HCT116 (cell line): ENCODE data around the gene SAP30L. TPM values are rescaled to one million over a fixed set of nuclear protein-coding genes. Genes with fewer than 3 reads are reported as not detected.

ENCODE experiments used
- ATAC-seq: fragments of 200-7000 bp; cut with Tn5 transposase; 2 replicates; pipeline ENCODE4 v1.9.1; 2020; ENCODE audit warnings: mild to moderate bottlenecking, moderate library complexity
- BruUV-seq: library from RNA; stranded (reverse); fragments of 400-500 nt; replicated peaks from 2 replicates; lab custom pipeline; 2021; lab: Mats Ljungman, UMichigan
- CTCF ChIA-PET: fragments of 300-600 bp; sonication (Branson Sonifier 250); formaldehyde crosslinking; loops from one replicate; lab custom pipeline; 2021; ENCODE audit warnings: antibody characterized with exemption; lab: Charles Lee
- POLR2A ChIA-PET: fragments of 300-600, 350-600 bp; sonication (Branson Sonifier 250); formaldehyde crosslinking; loops from one replicate; lab custom pipeline; 2021; ENCODE audit warnings: antibody characterized with exemption; lab: Charles Lee
- RAD21 ChIA-PET, 2 experiments: fragments of 300-600 bp; sonication (Branson Sonifier 250); formaldehyde crosslinking; loops; one replicate each; lab custom pipeline; 2023; ENCODE audit warnings: low total read pairs in 2 of 2; ENCODE audit not compliant: uncharacterized antibody in 2 of 2, unreplicated experiment in 2 of 2, low non-redundant PET in 1 of 2; lab: Charles Lee
- DNase-seq: peaks from one replicate; pipeline ENCODE4 v3.0.0-alpha.2; 2010; ENCODE audit warnings: low read depth, low spot score
- H2AFZ ChIP-seq: fragments of 200-600 bp; shearing (Covaris generic), sonication (generic); 2 replicates; pipeline ENCODE4 v1.6.1; 2017; ENCODE audit warnings: low read depth, mixed run types, mixed read lengths, antibody characterized with exemption, low read length; ENCODE audit not compliant: poor library complexity, severe bottlenecking
- H3K27ac ChIP-seq: 2 replicates; pipeline ENCODE4 v1.5.1; 2012; ENCODE audit warnings: low read depth, low read length
- H3K27me3 ChIP-seq: fragments of 200-600 bp; sonication (generic); 2 replicates; pipeline ENCODE4 v1.6.1; 2016; ENCODE audit warnings: mixed run types, low read length, mixed read lengths; ENCODE audit not compliant: insufficient read depth
- H3K36me3 ChIP-seq, 2 experiments: fragments of 200-500 bp in 1 of 2; fragments of 200-600 bp in 1 of 2; sonication (Bioruptor generic) in 1 of 2; sonication (generic) in 1 of 2; 2 replicates each; pipeline versions ENCODE4 v1.5.1 to v1.6.1; 2014 to 2016; ENCODE audit warnings: low read length in 2 of 2, inconsistent platforms in 1 of 2, mixed read lengths in 1 of 2, mixed run types in 1 of 2; ENCODE audit not compliant: insufficient read depth in 2 of 2, control insufficient read depth in 1 of 2
- H3K4me1 ChIP-seq, 2 experiments: fragments of 200-600 bp in 1 of 2; sonication (generic) in 1 of 2; 2 replicates each; pipeline versions ENCODE4 v1.5.1 to v1.6.1; 2012 to 2017; ENCODE audit warnings: low read length in 2 of 2, inconsistent platforms in 1 of 2, mild to moderate bottlenecking in 1 of 2, mixed read lengths in 1 of 2, mixed run types in 1 of 2, moderate library complexity in 1 of 2; ENCODE audit not compliant: insufficient read depth in 2 of 2, control insufficient read depth in 1 of 2
- H3K4me2 ChIP-seq: fragments of 200-600 bp; sonication (generic); 2 replicates; pipeline ENCODE4 v1.6.1; 2017; ENCODE audit warnings: mixed run types, low read length, mixed read lengths
- H3K4me3 ChIP-seq, 2 experiments: fragments of 200-600 bp in 1 of 2; sonication (generic) in 1 of 2; replicated peaks in 1 of 2; 2 replicates each; pipeline ENCODE4 v1.5.1; 2011 to 2016; ENCODE audit warnings: low read length in 2 of 2, control low read depth in 1 of 2, low read depth in 1 of 2, mild to moderate bottlenecking in 1 of 2, mixed read lengths in 1 of 2, mixed run types in 1 of 2
- H3K79me2 ChIP-seq: fragments of 200-600 bp; sonication (generic); 2 replicates; pipeline ENCODE4 v1.6.1; 2017; ENCODE audit warnings: mild to moderate bottlenecking, mixed run types, low read length, moderate library complexity, mixed read lengths; ENCODE audit not compliant: insufficient read depth
- H3K9ac ChIP-seq: fragments of 200-600 bp; sonication (generic); 2 replicates; pipeline ENCODE4 v1.6.1; 2016; ENCODE audit warnings: low read length, mixed read lengths
- H3K9me2 ChIP-seq: fragments of 200-600 bp; sonication (generic), shearing (Covaris generic); 2 replicates; pipeline ENCODE4 v1.6.1; 2017; ENCODE audit warnings: mixed run types, mild to moderate bottlenecking, moderate library complexity; ENCODE audit not compliant: insufficient read depth
- H3K9me3 ChIP-seq, 2 experiments: fragments of 200-500 bp in 1 of 2; fragments of 200-600 bp in 1 of 2; sonication (Bioruptor generic) in 1 of 2; sonication (generic) in 1 of 2; 2 replicates each; pipeline ENCODE4 v1.6.1; 2014 to 2017; ENCODE audit warnings: low read length in 2 of 2, mixed read lengths in 2 of 2, inconsistent platforms in 1 of 2, low read depth in 1 of 2, mild to moderate bottlenecking in 1 of 2, mixed run types in 1 of 2, moderate library complexity in 1 of 2; ENCODE audit not compliant: control insufficient read depth in 1 of 2, insufficient read depth in 1 of 2
- H4K20me1 ChIP-seq: fragments of 200-600 bp; sonication (generic), shearing (Covaris generic); 2 replicates; pipeline ENCODE4 v1.6.1; 2017; ENCODE audit warnings: mixed run types, mild to moderate bottlenecking, moderate library complexity; ENCODE audit not compliant: insufficient read depth
- CTCF ChIP-seq, 3 experiments: fragments of 200-600 bp in 1 of 3; sonication (generic) in 1 of 3; IDR thresholded peaks in 2 of 3; conservative IDR thresholded peaks in 1 of 3; 2 replicates each; pipeline ENCODE4 v1.5.1; 2012 to 2017; ENCODE audit warnings: low read depth in 2 of 3, low read length in 2 of 3, antibody characterized with exemption in 1 of 3, borderline replicate concordance in 1 of 3, control low read depth in 1 of 3, mild to moderate bottlenecking in 1 of 3, mixed read lengths in 1 of 3, mixed run types in 1 of 3, moderate library complexity in 1 of 3; ENCODE audit not compliant: insufficient read depth in 1 of 3
- EGR1 ChIP-seq: IDR thresholded peaks from 2 replicates; pipeline ENCODE4 v1.6.1; 2012; ENCODE audit warnings: low read depth
- EZH2phosphoT487 ChIP-seq: fragments of 200-600 bp; IDR thresholded peaks from 2 replicates; pipeline ENCODE4 v1.6.1; 2018; ENCODE audit warnings: antibody characterized with exemption, borderline replicate concordance
- RAD21 ChIP-seq: IDR thresholded peaks from 2 replicates; pipeline ENCODE4 v1.6.1; 2012; ENCODE audit warnings: low read depth, mild to moderate bottlenecking
- SP1 ChIP-seq: IDR thresholded peaks from 2 replicates; pipeline ENCODE4 v1.6.1; 2012; ENCODE audit warnings: low read depth
- TCF7L2 ChIP-seq: IDR thresholded peaks from 2 replicates; pipeline ENCODE4 v1.7.0; 2011; ENCODE audit warnings: borderline replicate concordance, inconsistent platforms; ENCODE audit not compliant: insufficient read depth, insufficient read length; ENCODE audit errors: extremely low read depth
- YY1 ChIP-seq: IDR thresholded peaks from 2 replicates; pipeline ENCODE4 v1.6.1; 2011; ENCODE audit warnings: low read length, low read depth, moderate library complexity, mild to moderate bottlenecking; ENCODE audit not compliant: insufficient replicate concordance; ENCODE audit errors: extremely low read depth
- ZFX ChIP-seq: fragments of 450-650 bp; IDR thresholded peaks from 2 replicates; pipeline ENCODE4 v1.6.1; 2017
- intact Hi-C: fragments of 100-400 bp; cut with micrococcal nuclease; formaldehyde crosslinking; loops from 2 replicates; pipeline ENCODE4 v1.10.0; 2022
- total RNA-seq: library from RNA; stranded (reverse); gene quantifications from one replicate; pipeline ENCODE4 v1.2.1, GENCODE V29; 2021; ENCODE audit not compliant: unreplicated experiment

SAP30L gene
- total RNA-seq, 1 experiment from 2014 or later = 25.5 TPM

GRCh38 chr5:154466671-154467070 lies 20.9 kb downstream of the SAP30L start:
- H3K4me1 ChIP-seq = peaks cover 4 to 5% of the 10 kb centered on the region in 2 experiments; a peak in 3 of 4 replicates
- ChIA-PET CTCF (interaction anchor here (0.8 to 2.8 kb wide), 7 partner anchors 12 to 394 kb away, joined by 3 to 11 read pairs (median 5); no protein-coding TSS in a partner anchor), POLR2A (interaction anchor here (0.5 kb wide), 1 partner anchor 11 kb away, joined by 4 read pairs; the partner anchor contains the start of gene HAND1), RAD21 (interaction anchor here (0.6 to 0.8 kb wide), 2 partner anchors 165 to 184 kb away, joined by 3 to 5 read pairs; no protein-coding TSS in a partner anchor)
- no peak for DNase-seq
- no peaks in the 10 kb centered on the region for H3K36me3 ChIP-seq
- no peaks in the 10 kb centered on the region for H3K27me3 ChIP-seq
- H3K4me3 ChIP-seq = no peak overlapping the region
- BruUV-seq = no TSS peak
- ATAC-seq = no peak
- intact Hi-C loops = loop anchor here (1.0 to 2.0 kb wide), 3 partner anchors 144 to 394 kb away; no protein-coding TSS in a partner anchor
- no peak overlapping the region for H3K4me2 ChIP-seq
- no peak overlapping the region for H3K27ac ChIP-seq
- H3K9ac ChIP-seq = no peak overlapping the region
- H3K79me2 ChIP-seq = no peaks in the 10 kb centered on the region
- no peaks in the 10 kb centered on the region for H3K9me3 ChIP-seq
- H3K9me2 ChIP-seq = no peaks in the 10 kb centered on the region
- TF ChIP-seq TCF7L2 (no peak), EZH2phosphoT487 (no peak), ZFX (no peak), YY1 (no peak), SP1 (no peak), EGR1 (no peak)
- TF ChIP-seq, all 23 proteins: peak for 0
- Histone ChIP-seq H4K20me1 (no peaks in the 10 kb centered on the region), H2AFZ (no peak overlapping the region)

GRCh38 chr5:154467655-154468354 lies 22.0 kb downstream of the SAP30L start:
- no peaks in the 10 kb centered on the region for H3K9me3 ChIP-seq
- no TSS peak for BruUV-seq
- no peak overlapping the region; the same call in 1 of the 2 replicates for H3K4me2 ChIP-seq
- no peak overlapping the region; the same call in 1 of the 2 replicates for H3K27ac ChIP-seq
- H3K9ac ChIP-seq = no peak overlapping the region
- H2AFZ ChIP-seq = peak overlapping the region; percentile 29
- no peaks in the 10 kb centered on the region for H3K27me3 ChIP-seq
- TF ChIP-seq EGR1 (no peak), CTCF (IDR thresholded peaks at IDR 0.05 in 2 of 3, conservative IDR thresholded peaks at IDR 0.05 in 1 of 3; ENCODE audit: borderline replicate concordance in 1 of 3, insufficient read depth in 1 of 3, low read depth in 2 of 3, low read length in 2 of 3) (peak; percentile 85 to 93 (median 90)), RAD21 (peak; percentile 88)
- TF ChIP-seq, all 23 proteins: peak for 2
- ChIA-PET CTCF (interaction anchor here (0.6 to 2.8 kb wide), 9 partner anchors 46 to 395 kb away, joined by 3 to 11 read pairs (median 4); no protein-coding TSS in a partner anchor), POLR2A (no interaction called here), RAD21 (interaction anchor here (0.9 to 1.4 kb wide), 2 partner anchors 63 to 172 kb away, joined by 3 to 4 read pairs; no protein-coding TSS in a partner anchor)
- H3K4me1 ChIP-seq = peaks cover 4 to 5% of the 10 kb centered on the region in 2 experiments; a peak in 3 of 4 replicates
- no peaks in the 10 kb centered on the region for H3K79me2 ChIP-seq
- DNase-seq (peak; percentile 47), ATAC-seq (peak; percentile 99)
- intact Hi-C loops = loop anchor here (1.0 to 2.0 kb wide), 3 partner anchors 142 to 395 kb away; no protein-coding TSS in a partner anchor
- H3K4me3 ChIP-seq = no peak overlapping the region
- no peaks in the 10 kb centered on the region for H3K36me3 ChIP-seq
- no peaks in the 10 kb centered on the region for H3K9me2 ChIP-seq
- H4K20me1 ChIP-seq = no peaks in the 10 kb centered on the region
